8988T (cell line): ENCODE data around the gene KRI1.
"Not testable (repeated sequence)": the region's sequence is repeated elsewhere in the genome, so short reads cannot be mapped to it uniquely, and the experiment has no call there.

Experiments
- DNase-seq: peaks from one replicate; pipeline ENCODE4 v3.0.0; 2011

KRI1 gene

GRCh38 chr19:10548746-10549276 is 17.0 kb downstream of the KRI1 start:
- DNase-seq = no peak

GRCh38 chr19:10546817-10547216 is 19.0 kb downstream of the KRI1 start:
- no peak for DNase-seq

- DNase-seq = no peak
These were observed 21.0 kb downstream of the KRI1 start for GRCh38 chr19:10544753-10545251.

- no peak for DNase-seq
These were observed 21.5 kb downstream of the KRI1 start for GRCh38 chr19:10544242-10544752.

- peak; percentile 98 for DNase-seq
These were observed 22.2 kb downstream of the KRI1 start, which contains the start of gene ATG4D for GRCh38 chr19:10543420-10544241. Gene ATG4D, plus strand, starts transcription at chr19:10543904. Its CDS starts 187 bp downstream, at chr19:10544091.

- DNase-seq = no peak
These were observed 22.8 kb downstream of the KRI1 start for GRCh38 chr19:10543059-10543419.

GRCh38 chr19:10539016-10539415 is 26.8 kb downstream of the KRI1 start:
- not testable (repeated sequence) for DNase-seq

- DNase-seq = no peak
These were observed 27.4 kb downstream of the KRI1 start for GRCh38 chr19:10538204-10538983.

GRCh38 chr19:10537668-10538067 is 28.1 kb downstream of the KRI1 start:
- no peak for DNase-seq

GRCh38 chr19:10535613-10536012 is 30.2 kb downstream of the KRI1 start:
- no peak for DNase-seq

GRCh38 chr19:10533646-10534386 is 32.0 kb downstream of the KRI1 start:
- DNase-seq = no peak

- DNase-seq = no peak
These were observed 33.4 kb downstream of the KRI1 start for GRCh38 chr19:10532457-10532856.

GRCh38 chr19:10526887-10527286 is 38.9 kb downstream of the KRI1 start:
- DNase-seq = not testable (repeated sequence)

- DNase-seq = no peak
These were observed 40.2 kb downstream of the KRI1 start for GRCh38 chr19:10525636-10526035.

- DNase-seq = no peak
These were observed 42.6 kb downstream of the KRI1 start for GRCh38 chr19:10523135-10523636.

- no peak for DNase-seq
These were observed 44.2 kb downstream of the KRI1 start for GRCh38 chr19:10521461-10522171.

- no peak for DNase-seq
These were observed 45.0 kb downstream of the KRI1 start for GRCh38 chr19:10520652-10521318.

GRCh38 chr19:10519421-10519820 is 46.4 kb downstream of the KRI1 start:
- no peak for DNase-seq

- DNase-seq = no peak
These were observed 47.1 kb downstream of the KRI1 start for GRCh38 chr19:10518444-10519361.
